ENCODE results near the gene GNAI3. TPM values are rescaled to one million over a fixed set of nuclear protein-coding genes. Genes with fewer than 3 reads are reported as not detected.

The GNAI3 gene
- total and polyA plus RNA-seq, 2 of the 8 experiments (the other 6 are each of a cell fraction or from before 2014, with no cell fraction given) = 4.0 to 9.8 TPM

DNA sequence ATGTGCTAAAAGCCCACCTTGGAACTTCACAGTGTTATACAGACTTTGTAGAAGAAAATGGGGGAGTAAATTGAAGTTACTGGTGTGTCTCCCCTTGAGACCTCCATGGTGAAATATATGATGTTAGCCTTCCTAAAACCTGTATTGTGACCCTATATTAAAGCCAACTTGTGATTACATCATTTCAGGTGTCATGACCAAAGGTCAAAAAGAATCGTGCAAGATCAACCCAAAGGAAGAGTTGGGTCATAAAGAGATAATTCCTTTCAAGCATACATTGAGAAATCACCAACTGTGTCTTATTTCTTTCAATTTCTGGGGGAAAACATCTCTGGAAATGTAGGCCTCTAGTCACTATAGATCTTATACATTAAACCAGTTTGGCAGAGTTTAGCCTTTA, 36.4 kb downstream of the GNAI3 start (continued):
- TF ChIP-seq RNF2 (IDR thresholded peaks at IDR 0.05; ENCODE audit: borderline replicate concordance, low read depth, low read length, missing control alignments, poor library complexity, severe bottlenecking) (no peak), CHD1 (IDR thresholded peaks at IDR 0.05; ENCODE audit: low read depth, low read length) (no peak), RFX5 (IDR thresholded peaks at IDR 0.05; ENCODE audit: borderline replicate concordance, low read depth, low read length) (no peak), EZH2 (IDR thresholded peaks at IDR 0.05; ENCODE audit: low read depth, low read length, severe bottlenecking) (no peak), SAP30 (IDR thresholded peaks at IDR 0.05; ENCODE audit: insufficient read depth, insufficient replicate concordance, low read length) (no peak)

All from H1 (cell line).